NCI-H2196 (cell line): ENCODE data around the gene EVI2A.

Experiments used
- DNase-seq: peaks from one replicate; lab custom pipeline; 2025; ENCODE audit not compliant: unreplicated experiment; lab: John Stamatoyannopoulos, UW

Gene EVI2A

DNA sequence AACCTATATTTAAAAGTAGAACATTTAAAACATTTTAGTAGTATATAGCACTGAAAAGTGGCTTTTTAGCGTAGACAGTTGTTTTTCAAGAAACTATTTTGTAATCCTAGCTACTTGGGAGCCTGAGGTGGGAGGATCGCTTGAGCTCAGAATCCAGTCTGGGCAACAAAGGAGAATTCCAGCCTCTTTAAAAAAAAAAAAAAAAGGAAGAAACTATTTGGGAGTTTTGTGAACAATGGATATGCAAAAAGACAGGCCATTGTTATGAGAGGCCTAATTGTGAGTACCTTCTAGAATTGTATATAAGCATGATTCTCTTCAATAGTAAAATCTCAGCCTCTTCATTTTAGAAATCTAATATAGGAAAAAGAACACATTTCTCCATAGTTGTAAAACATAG, 42.0 kb downstream of the EVI2A start:
- DNase-seq: no peak

DNA sequence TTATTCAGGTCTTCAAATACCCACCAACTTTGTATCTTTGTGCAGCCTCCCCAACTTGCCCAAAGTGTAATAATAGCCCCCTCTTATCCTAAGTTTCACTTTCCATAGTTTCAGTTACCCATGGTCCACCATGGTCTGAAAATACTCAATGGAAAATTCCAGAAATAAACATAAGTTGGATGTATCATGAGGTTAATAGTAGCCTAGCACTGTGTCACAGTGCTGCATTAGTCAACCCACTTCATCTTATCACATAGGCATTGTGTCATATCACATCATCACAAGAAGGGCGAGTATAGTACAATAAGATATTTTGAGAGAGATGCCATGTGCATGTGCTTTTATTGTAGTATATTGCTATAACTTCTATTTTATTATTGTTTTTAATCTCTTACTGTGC, 46.3 kb downstream of the EVI2A start:
- DNase-seq: no peak

DNA sequence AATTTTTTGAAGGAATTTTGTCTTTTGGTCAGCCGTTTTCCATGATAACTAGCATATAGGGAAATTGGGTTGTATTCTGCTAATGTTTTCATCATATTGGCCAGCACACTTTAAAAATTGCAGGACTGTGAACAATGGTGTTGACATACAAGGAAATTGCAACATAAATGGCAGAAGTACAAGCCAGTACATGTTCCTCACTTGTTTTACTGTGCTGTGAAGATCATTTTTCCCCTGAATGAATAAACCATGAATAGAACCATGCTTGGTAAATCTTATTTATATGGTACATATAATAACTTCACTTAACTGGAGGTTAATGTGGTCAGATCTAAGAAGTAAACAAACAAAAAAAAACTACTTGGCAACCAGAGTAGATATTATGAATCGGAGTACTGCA, 47.2 kb downstream of the EVI2A start:
- DNase-seq: peak; percentile 22

DNA sequence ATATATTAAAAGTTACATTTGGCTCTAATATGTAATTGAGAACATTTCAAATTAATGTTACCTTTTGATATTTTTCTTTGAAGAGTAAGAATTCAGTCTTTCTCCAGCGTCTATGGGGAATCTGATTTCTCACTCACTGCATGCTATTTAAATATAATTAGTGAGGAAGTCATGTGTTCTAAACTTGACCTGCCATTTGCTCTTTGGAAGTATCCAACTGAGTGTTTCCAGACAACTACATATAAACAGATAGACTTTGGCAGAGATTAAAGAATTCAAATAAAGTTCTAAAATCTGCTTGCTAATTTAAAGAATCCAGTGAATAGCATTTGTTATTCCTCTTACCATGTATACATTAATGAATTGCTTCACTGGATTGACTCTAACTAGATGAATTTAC, 47.9 kb downstream of the EVI2A start:
- DNase-seq: no peak

DNA sequence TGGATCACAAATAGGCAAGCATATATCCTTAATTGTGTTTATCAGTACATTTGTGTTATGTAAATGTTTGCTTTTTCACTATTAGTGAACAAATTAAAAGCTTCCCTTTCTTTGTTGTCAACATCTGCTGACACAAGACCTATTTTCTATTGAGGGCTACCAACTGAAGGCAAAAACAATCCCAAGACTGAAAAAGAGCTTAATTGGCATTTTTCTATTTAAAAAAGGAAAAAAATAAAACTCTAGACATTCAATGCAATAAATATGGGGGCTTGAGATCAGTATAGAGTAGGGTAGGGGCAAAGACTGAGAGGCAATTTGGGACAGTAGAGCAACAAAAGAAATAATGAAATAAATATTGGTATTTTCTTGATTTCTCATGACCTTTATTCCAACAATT, 48.6 kb downstream of the EVI2A start:
- DNase-seq: no peak

DNA sequence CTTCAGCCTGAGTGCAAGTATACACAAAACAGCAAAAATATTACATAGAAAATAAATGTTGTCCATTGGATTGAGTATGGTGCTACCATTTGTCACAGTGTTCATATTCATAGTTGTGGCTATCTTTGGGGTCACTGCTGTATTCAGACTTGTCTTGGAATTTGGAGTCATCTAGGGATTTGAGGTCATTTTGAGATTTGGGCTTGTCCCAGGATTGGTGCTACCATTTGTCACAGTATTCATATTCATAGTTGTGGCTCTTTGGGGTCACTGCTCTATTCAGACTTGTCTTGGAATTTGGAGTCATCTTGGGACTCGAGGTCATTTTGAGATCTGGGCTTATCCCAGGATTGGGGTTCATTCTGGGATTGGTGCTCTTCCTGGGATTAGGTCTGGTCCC, 49.2 kb downstream of the EVI2A start:
- DNase-seq: no peak

DNA sequence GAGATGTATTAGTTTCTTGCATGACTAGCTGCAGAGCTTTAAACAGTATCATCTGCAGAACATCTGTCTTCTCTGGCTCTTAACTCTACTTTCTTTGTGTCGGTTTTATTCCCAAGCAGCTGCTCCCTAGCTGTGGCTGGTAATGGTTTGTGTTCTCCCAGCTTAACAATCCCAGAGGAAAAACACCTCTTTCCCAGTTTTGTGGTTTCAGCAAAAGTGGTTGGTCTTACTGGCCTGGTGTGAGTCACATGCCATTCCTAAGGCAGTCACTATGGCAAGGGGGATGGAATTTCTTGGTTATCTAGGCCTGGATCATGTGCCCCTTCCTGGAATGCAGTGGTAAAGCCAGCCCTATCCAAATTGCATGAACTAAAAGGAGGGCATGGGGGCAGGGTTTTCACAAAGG, 51.8 kb downstream of the EVI2A start:
- peak; percentile 1 for DNase-seq

DNA sequence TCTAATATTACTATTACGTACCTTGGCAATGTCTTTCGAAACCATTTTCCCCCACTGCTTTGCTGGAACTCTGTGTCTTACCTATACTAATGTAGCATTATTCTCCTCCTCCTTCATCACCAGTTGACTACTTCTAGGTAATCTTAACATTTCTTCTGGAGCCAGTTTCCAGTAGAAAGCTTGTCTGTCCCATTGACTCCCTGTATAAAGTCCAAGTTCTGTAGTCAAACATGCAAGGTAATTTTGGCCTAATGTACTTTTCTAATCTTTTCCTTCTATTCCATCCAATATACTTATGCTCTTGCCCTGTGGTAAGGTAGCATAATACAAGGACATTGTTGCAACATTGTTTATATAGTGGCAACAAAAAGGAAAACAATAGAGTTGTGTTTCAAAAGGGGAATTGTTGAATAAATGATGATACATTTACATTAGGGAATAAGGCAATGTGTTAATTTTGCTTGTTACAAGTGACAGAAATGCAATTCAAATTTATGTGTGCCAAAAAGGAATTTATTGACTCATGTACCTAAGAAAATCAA, 52.3 kb downstream of the EVI2A start:
- no peak for DNase-seq
